Small intestine (tissue), 16 donors: Measurements from ENCODE around the gene SLC25A12. TPM values are rescaled to one million over a fixed set of nuclear protein-coding genes. Genes with fewer than 3 reads are reported as not detected.
A peak's percentile ranks its signal among the peaks of the same experiment; 100 is the strongest.

Experiments
- DNase-seq, 2 donors: peaks; one replicate each; pipeline versions ENCODE4 v3.0.0 to v3.0.0-alpha.2; 2013
- FAIRE-seq: peaks from 2 replicates; lab custom pipeline; 2012; peaks lifted over from hg19 to GRCh38; lab: Jason Lieb, UNC
- H3K27ac ChIP-seq, 3 donors: one replicate each; pipeline ENCODE4 v1.5.1; 2013; ENCODE audit warnings: low read length in 2 of 3, mild to moderate bottlenecking in 2 of 3, control low read depth in 1 of 3, inconsistent platforms in 1 of 3, low read depth in 1 of 3, moderate library complexity in 1 of 3
- H3K27me3 ChIP-seq, 3 donors: one replicate each; pipeline ENCODE4 v1.6.1; 2013; ENCODE audit warnings: low read length in 3 of 3, inconsistent platforms in 1 of 3; ENCODE audit not compliant: control insufficient read depth in 3 of 3, insufficient read depth in 3 of 3
- H3K36me3 ChIP-seq, 3 donors: one replicate each; pipeline ENCODE4 v1.6.1; 2013; ENCODE audit warnings: low read length in 3 of 3, inconsistent platforms in 1 of 3, low read depth in 1 of 3, mild to moderate bottlenecking in 1 of 3, moderate library complexity in 1 of 3; ENCODE audit not compliant: control insufficient read depth in 3 of 3, insufficient read depth in 2 of 3
- H3K4me1 ChIP-seq, 3 donors: one replicate each; pipeline ENCODE4 v1.6.1; 2013; ENCODE audit warnings: low read length in 2 of 3, inconsistent platforms in 1 of 3, low read depth in 1 of 3, mild to moderate bottlenecking in 1 of 3, moderate library complexity in 1 of 3; ENCODE audit not compliant: control insufficient read depth in 3 of 3, insufficient read depth in 2 of 3
- H3K4me3 ChIP-seq, 3 donors: one replicate each; pipeline ENCODE4 v1.5.1; 2013; ENCODE audit warnings: low read length in 3 of 3, control low read depth in 1 of 3, inconsistent platforms in 1 of 3, low read depth in 1 of 3, mild to moderate bottlenecking in 1 of 3, moderate library complexity in 1 of 3
- H3K9me3 ChIP-seq, 2 donors: one replicate each; pipeline ENCODE4 v1.6.1; 2013; ENCODE audit warnings: low read depth in 1 of 2, low read length in 1 of 2; ENCODE audit not compliant: control insufficient read depth in 2 of 2, insufficient read depth in 1 of 2
- WGBS, 3 donors: extraction: QIAGEN DNeasy Blood & Tissue Kit; methylation state at CpG; one replicate each; pipeline ENCODE4 v1.1.7; 2013; 5-methylcytosine and 5-hydroxymethylcytosine counted together
- long read RNA-seq, 10 donors: transcript quantifications; one replicate each; lab custom pipeline, GENCODE V29; 2026
- polyA plus RNA-seq, 4 donors: library from polyadenylated mRNA; stranded (reverse) in 3 of 4; unstranded in 1 of 4; fragments of 200-250 nt in 3 of 4; fragments of 120-200 nt in 1 of 4; gene quantifications; one replicate each; pipeline versions ENCODE4 v1.2.1 to v1.2.3, GENCODE V29; 2013
- donor health status: healthy with polysubstance abuse.
- donor health status: control.
- donor health status: control.
- donor health status: Bipolar disorder and iron deficiency.
- donor health status: healthy.

SLC25A12 gene
- 1 to 10 TPM; 2.2 to 6.2 (median 4.4) TPM for polyA plus RNA-seq
- long read RNA-seq, donor 1 = 0 reads
- long read RNA-seq, donor 2 = 0 reads
- long read RNA-seq, donor 3, partial matches to known transcripts = 0 of 1 reads
- long read RNA-seq, donor 3, other reads (novel, unspliced or antisense) = 0 of 1 reads
- long read RNA-seq, donor 4 = 0 reads
- long read RNA-seq, donor 5, partial matches to known transcripts = 14 of 20 reads
- long read RNA-seq, donor 5, other reads (novel, unspliced or antisense) = 5 of 20 reads
- long read RNA-seq, donor 6 = 0 reads
- long read RNA-seq, donor 7 = 0 reads
- long read RNA-seq, donor 8 = 0 reads
- long read RNA-seq, donor 9, partial matches to known transcripts = 0 of 1 reads
- long read RNA-seq, donor 9, other reads (novel, unspliced or antisense) = 0 of 1 reads
- long read RNA-seq, donor 10, partial matches to known transcripts = 98 of 114 reads
- long read RNA-seq, donor 10, other reads (novel, unspliced or antisense) = 16 of 114 reads

DNA sequence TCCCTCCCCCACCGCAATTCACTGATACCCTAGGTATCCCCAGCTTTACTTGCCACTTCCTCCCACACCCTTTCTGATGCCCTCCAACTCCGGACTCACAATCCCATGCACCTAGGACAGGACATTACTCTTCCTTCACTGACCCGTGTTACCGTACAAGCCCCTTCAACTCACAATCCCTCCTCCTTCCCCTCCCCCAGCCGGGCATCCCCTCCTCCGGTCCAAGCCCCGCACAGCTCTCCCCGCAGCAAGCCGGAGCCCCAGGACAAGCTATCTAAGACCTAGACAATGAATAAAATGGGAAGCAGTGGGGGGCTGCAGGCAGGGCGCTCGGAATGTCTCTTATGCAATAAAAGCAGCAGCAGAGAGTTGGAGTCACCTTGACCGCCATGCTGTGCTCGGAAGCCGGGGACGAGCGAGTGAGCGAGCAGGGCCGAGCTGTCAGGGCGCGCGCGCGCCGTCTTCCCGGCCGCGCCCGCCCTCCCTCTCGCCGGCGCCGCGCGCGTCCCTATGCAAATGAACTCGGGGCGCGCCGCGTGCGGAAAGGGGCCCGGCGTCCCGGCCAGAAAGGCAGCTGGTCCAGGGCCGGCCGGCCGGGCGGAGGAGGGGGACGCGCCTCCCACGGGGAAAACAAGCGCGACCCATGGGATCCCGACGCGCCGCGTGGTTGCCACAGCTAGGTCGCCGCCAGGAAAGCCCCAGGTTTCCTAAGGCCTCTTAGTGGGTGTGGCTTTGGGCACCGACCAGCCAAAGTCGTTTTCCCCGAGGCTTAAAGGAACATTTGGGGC lies at the start of gene SLC25A12:
TSS of gene SLC25A12 (minus strand) at position 421 of the 788 bp plus-strand sequence. CDS start at position 391, 30 bp downstream.
- Histone ChIP-seq H3K27ac (peak within 1 kb of the TSS; percentile 48 to 61 (median 52)), H3K4me3 (peak within 1 kb of the TSS; percentile 61 to 80 (median 72)), H3K27me3 (peaks cover 0 to 36% (median 0%) of the 10 kb centered on the region in 3 donors), H3K36me3 (no peaks in the 10 kb centered on the region), H3K9me3 (peaks cover 0 to 8% of the 10 kb centered on the region in 2 donors), H3K4me1 (peaks cover 0 to 11% (median 9%) of the 10 kb centered on the region in 3 donors)
- peak; percentile 84 to 91 for DNase-seq
- WGBS, 3 donors = 0 to 1% (median 0%) methylated on average over 44 to 63 of the region's 63 CpGs
- no peak for FAIRE-seq

GRCh38 chr2:171941316-171941699 lies 47.3 kb upstream of the SLC25A12 start:
- Histone ChIP-seq H3K27ac (no peak overlapping the region), H3K36me3 (peaks cover 0 to 6% (median 0%) of the 10 kb centered on the region in 3 donors), H3K4me1 (no peaks in the 10 kb centered on the region), H3K4me3 (no peak overlapping the region), H3K27me3 (no peaks in the 10 kb centered on the region), H3K9me3 (peaks cover 0 to 7% of the 10 kb centered on the region in 2 donors)
- FAIRE-seq (no peak), DNase-seq (no peak)
- 95 to 97% (median 96%) methylated on average over 6 of the region's 6 CpGs for WGBS, 3 donors

DNA sequence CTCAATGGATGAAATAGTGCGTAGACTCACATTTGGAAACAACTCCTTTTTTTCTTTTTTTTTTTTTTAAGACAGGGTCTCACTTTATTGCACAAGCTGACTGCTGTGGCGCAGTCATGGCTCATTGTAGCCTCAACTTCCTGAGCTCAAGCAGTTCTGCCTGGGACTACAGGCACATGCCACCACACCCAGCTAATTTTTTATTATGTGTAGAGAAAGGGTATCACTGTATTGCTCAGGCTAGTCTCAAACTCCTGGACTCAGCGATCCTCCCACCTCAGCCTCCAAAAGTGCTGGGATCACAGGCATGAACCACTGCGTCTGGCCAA lies 45.7 kb upstream of the SLC25A12 start:
- H3K36me3 ChIP-seq = peaks cover 0 to 6% (median 0%) of the 10 kb centered on the region in 3 donors
- DNase-seq = no peak
- no peak for FAIRE-seq

GRCh38 chr2:171939058-171939742 lies 45.2 kb upstream of the SLC25A12 start:
- FAIRE-seq (no peak), DNase-seq (no peak)
- H3K4me3 ChIP-seq = no peak overlapping the region
- peaks cover 0 to 7% of the 10 kb centered on the region in 2 donors for H3K9me3 ChIP-seq
- no peak overlapping the region for H3K27ac ChIP-seq
- peaks cover 0 to 6% (median 0%) of the 10 kb centered on the region in 3 donors for H3K36me3 ChIP-seq
- WGBS, 3 donors = 92 to 95% (median 92%) methylated on average over 9 of the region's 9 CpGs
- H3K27me3 ChIP-seq = no peaks in the 10 kb centered on the region
- no peaks in the 10 kb centered on the region for H3K4me1 ChIP-seq

More for the DNA sequence above, 45.7 kb upstream of the SLC25A12 start:
- 82 to 96% (median 93%) methylated on average over 4 of the region's 4 CpGs for WGBS, 3 donors
- Histone ChIP-seq H3K27me3 (no peaks in the 10 kb centered on the region), H3K4me3 (no peak overlapping the region), H3K9me3 (peaks cover 0 to 7% of the 10 kb centered on the region in 2 donors), H3K27ac (no peak overlapping the region), H3K4me1 (no peaks in the 10 kb centered on the region)

GRCh38 chr2:171930385-171930784 lies 36.3 kb upstream of the SLC25A12 start:
- 91 to 97% (median 93%) methylated on average over 4 of the region's 4 CpGs for WGBS, 3 donors

DNA sequence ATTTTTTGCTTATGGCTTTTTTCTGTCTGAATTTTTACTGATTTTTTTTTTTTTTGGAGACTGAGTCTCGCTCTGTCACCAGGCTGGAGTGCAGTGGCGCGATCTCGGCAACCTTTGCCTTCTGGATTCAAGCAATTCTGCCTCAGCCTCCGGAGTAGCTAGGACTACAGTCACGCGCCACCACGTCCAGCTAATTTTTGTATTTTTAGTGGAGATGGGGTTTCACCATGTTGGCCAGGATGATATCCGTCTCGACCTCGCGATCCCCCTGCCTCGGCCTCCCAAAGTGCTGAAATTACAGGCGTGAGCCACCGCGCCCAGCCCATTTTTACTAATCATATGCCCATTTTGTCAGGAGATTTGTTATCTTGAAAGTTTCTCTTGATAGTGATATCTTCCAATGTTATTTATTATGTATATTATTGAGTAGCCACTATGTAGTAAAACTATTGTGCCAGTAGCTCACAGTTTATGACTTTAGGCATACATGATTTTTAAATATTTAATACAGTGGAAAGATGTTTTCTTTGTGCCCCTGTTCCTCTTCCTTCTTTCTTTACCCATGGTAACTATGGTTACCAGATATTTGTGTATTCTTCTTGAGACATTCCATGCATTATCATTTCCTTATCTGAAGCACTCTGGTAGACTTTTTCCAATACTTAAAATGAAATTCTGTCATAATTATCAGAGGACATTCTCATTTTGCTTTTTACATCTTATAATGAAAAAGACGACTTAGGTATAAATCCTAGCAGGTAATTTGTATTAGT lies 30.3 kb upstream of the SLC25A12 start:
- H3K4me3 ChIP-seq = no peak overlapping the region
- H3K36me3 ChIP-seq = peaks cover 0 to 17% (median 0%) of the 10 kb centered on the region in 3 donors
- H3K9me3 ChIP-seq = no peaks in the 10 kb centered on the region
- H3K4me1 ChIP-seq = peaks cover 2 to 8% (median 4%) of the 10 kb centered on the region in 3 donors
- H3K27me3 ChIP-seq = no peaks in the 10 kb centered on the region
- H3K27ac ChIP-seq = no peak overlapping the region
- FAIRE-seq = no peak
- no peak for DNase-seq
- WGBS, 3 donors = 91 to 94% (median 93%) methylated on average over 17 of the region's 17 CpGs

More at GRCh38 chr2:171930385-171930784, 36.3 kb upstream of the SLC25A12 start:
- no peak overlapping the region for H3K27ac ChIP-seq
- no peaks in the 10 kb centered on the region for H3K9me3 ChIP-seq
- H3K27me3 ChIP-seq = no peaks in the 10 kb centered on the region
- no peaks in the 10 kb centered on the region for H3K4me1 ChIP-seq
- FAIRE-seq (no peak), DNase-seq (no peak)
- H3K36me3 ChIP-seq = peaks cover 0 to 24% (median 0%) of the 10 kb centered on the region in 3 donors
- no peak overlapping the region for H3K4me3 ChIP-seq

- no peak for FAIRE-seq
- WGBS, 3 donors = 10 to 30% (median 18%) methylated on average over 13 of the region's 13 CpGs
- peaks cover 0 to 12% (median 0%) of the 10 kb centered on the region in 3 donors for H3K36me3 ChIP-seq
- H3K4me3 ChIP-seq = peak overlapping the region in 2 of 3 donors; percentile 68
- no peaks in the 10 kb centered on the region for H3K27me3 ChIP-seq
- peaks cover 2 to 8% (median 4%) of the 10 kb centered on the region in 3 donors for H3K4me1 ChIP-seq
- H3K27ac ChIP-seq = peak overlapping the region in 2 of 3 donors; percentile 89 to 98
- no peaks in the 10 kb centered on the region for H3K9me3 ChIP-seq
- peak; percentile 6 to 8 for DNase-seq
Observed at GRCh38 chr2:171923206-171923605, 29.2 kb upstream of the SLC25A12 start.
